ENCODE measurements around the gene RELT.

Gene RELT, protein sequence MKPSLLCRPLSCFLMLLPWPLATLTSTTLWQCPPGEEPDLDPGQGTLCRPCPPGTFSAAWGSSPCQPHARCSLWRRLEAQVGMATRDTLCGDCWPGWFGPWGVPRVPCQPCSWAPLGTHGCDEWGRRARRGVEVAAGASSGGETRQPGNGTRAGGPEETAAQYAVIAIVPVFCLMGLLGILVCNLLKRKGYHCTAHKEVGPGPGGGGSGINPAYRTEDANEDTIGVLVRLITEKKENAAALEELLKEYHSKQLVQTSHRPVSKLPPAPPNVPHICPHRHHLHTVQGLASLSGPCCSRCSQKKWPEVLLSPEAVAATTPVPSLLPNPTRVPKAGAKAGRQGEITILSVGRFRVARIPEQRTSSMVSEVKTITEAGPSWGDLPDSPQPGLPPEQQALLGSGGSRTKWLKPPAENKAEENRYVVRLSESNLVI

DNA sequence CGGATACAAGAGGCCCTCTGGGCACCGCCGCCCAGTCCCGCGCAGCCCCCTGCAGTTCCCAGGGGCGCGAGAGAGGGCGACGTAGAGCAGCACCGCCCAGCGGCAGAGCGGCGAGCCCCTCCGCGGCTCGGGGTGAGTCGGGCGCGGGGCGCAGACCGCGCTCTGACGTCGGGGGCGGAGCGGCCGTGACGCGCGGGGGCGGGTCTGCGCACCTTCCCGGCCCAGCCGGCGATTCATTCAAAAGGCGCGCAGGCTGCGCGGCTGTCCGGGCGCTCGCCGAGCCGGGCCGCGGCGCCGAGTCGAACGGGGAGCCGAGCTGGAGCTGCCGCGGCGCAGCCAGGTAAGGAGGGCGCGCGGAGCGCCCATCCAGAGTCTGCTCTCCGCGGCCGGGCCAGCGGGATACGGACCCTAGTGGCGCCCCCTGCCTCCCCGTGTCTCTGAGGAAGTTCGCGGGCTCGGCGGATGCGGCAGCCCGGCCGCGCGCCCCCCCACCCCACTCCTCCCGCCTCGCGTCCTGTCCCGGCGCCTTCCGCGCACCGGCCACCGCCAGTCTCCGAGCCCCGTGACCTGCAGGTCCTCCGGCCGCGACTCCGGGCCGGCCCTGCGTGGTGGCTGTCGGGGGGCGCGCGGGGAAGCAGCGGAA lies at the start of gene RELT:
RELT (plus strand) TSS at position 240 of the 643 bp plus-strand sequence. CDS start 12,738 bp downstream, outside the sequence.
- peak; percentile 86 to 92 for DNase-seq (ENCODE audit: low read depth in 2 of 2)

- DNase-seq (ENCODE audit: low read depth in 2 of 2) = no peak
Observed at GRCh38 chr11:73326929-73327811, 49.0 kb upstream of the RELT start.

DNA sequence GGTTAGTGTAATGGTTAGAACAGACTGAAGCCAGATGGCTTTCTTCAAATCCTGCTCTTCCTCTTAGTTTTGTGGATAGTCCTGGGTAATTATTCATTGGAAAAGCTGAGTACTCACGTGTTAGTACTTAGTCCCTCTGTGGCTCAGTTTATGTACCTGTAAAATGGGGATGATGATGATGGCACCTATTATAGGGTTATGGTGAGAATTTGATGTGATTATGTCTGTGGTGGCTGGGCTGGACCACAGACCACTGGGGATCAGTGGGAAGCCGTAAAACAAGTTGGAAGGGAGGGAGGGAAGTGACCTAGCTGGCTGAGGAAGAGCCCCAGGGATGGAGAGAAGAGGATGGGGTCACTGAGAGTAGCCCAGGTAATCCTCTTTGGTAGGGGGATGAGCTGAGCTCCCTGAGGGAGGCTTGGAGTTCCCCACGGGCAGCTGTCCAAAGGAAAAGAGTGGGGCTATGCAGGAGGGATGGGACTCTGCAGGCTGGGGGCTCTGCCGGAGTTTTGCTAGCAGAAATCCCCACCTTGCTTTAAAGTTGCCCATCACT lies 48.3 kb upstream of the RELT start:
- no peak for DNase-seq (ENCODE audit: low read depth in 2 of 2)

DNA sequence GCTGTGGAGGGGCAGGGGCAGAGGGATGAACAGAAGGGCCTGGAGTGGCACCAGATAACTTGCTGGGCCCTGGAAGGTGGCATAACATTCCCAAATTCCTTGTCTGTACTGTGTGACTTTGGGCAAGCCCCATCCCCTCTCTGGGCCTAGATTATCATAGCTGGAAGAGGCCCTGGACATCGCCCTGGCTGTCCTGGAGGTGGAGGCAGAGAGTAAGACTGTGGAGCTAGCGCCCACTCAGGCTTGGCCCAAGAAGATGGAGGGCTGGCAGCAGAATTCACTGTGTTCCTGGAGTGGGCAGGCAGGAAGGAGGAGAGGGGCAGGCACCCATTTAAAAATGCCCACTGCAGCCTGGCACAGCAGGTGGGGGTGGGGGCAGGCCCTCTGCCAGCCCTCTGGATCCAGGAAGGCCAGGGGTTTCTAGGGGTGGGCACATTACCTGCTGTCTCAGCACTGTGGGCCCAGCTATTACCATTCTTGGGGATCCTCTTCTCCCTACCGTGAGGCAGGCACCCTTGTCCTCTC lies 45.6 kb upstream of the RELT start:
- DNase-seq (ENCODE audit: low read depth in 2 of 2) = no peak

DNA sequence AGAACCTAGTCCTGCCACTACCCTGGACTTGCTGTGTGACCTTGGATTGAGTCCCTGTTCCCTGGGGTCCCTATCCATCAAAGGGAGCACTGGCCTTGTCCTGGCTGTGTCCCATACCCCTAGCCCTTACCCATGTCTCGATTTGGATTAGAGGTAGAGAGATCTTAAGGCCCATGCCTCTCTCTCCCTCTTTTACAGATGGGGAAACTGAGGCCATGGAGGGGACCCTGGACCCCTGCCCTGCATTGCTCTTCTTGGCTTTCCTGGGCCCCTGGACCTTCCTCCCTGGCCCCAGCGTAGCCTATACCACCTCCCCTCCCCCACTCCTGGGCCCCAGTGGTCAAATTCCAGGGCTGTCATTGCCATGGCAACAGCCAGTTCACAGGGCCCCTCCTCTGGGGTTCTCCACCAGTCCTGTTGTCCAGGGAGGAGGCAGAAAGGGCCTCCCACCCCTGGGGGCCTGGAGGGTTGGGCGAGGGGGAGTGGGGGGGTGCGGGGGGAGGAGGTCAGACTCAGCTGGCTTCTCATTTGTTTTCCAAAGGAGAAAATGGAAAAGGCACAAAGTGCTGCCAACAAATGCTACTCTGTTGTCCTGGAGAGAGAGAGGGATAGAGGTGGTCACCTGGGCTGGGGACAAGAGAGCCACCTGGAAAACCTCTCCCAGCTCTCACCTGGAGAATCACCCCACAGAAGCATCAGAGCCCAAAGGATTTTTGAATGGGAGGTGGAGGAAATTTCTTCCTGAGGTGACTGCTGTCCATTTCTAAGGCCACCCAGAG lies 44.9 kb upstream of the RELT start:
- DNase-seq (ENCODE audit: low read depth in 2 of 2) = no peak

- DNase-seq (ENCODE audit: low read depth in 2 of 2) = no peak
Observed at GRCh38 chr11:73333173-73333572, 43.0 kb upstream of the RELT start.

GRCh38 chr11:73333640-73334383 lies 42.4 kb upstream of the RELT start:
- DNase-seq (ENCODE audit: low read depth in 2 of 2) = no peak

- no peak for DNase-seq (ENCODE audit: low read depth in 2 of 2)
Observed at GRCh38 chr11:73334384-73335203, 41.6 kb upstream of the RELT start.

DNA sequence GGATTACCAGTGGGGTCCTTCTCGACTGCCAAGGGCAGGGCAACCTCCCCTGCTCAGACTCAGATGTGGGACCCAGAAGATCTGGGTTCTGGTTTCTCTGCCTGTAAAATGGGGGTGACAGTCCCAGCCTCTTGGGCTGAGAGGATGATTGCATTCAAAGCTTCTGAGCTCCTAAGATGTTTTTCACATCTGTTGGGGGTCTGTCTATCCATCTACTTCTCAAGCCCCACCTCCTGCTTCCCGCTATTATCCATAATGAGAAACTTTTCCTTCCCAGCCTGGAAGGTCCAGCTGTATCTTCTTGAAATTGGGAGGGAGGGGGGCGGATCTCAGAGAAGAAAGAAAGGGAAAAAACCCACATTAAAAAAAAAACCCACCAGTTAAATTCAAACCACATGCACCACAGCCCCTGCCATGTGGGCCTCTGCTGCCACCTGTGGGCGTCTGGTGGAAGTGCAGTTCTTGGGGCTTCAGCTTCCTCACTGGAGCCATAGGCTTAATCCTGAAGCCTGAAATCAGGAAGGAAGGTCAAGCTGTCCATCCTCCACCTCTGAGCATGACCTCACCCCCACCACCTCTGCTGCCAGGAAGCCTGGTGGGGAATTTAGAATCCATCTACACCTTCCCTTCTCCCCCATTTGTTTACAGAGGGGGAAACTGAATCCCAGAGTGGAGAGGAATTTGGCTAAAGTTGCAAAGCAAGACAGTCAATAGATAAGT lies 40.8 kb upstream of the RELT start:
- peak; percentile 71 to 72 for DNase-seq (ENCODE audit: low read depth in 2 of 2)

DNA sequence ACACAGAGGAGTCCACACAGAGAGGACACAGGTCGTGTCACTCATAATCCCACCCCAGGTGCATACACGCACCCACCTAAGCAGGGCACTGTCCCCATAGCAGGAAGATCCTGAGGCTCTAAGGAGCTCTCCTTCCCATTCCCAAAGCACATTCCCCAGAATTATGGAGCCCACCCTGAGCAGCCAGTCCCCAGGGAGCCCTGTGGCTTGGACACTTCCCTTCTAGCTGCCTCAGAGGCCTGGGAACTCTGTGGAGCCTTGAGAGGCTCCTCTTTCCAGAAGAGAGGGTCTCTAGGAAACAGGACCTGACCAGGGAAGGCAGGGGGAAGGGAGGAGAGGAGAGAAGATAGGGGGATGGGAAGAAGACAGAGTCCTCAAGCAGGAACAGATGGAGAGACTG lies 38.4 kb upstream of the RELT start:
- DNase-seq (ENCODE audit: low read depth in 2 of 2) = no peak

- no peak for DNase-seq (ENCODE audit: low read depth in 2 of 2)
Observed at GRCh38 chr11:73338279-73338678, 37.9 kb upstream of the RELT start.

GRCh38 chr11:73340164-73340563 lies 36.0 kb upstream of the RELT start:
- no peak for DNase-seq (ENCODE audit: low read depth in 2 of 2)

DNA sequence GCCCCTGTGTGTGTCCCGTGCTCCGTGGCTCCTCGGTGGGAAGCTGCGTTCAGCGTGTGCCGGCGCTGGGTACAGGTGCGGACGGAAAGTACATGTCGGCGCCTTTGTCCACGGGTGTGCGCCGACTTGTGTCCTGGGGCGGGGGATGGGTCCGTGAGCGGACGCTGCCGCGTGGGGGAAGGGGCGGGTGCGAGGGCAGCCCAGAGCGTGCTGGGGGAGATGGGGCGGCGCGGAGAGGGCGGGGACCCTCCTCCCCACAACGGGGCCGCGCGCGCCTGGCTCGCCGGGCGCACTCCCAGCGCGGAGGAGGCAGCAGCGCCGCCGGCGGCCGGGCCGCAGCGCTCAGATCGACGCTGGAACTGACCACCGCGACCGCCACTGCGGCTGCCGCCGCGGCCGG lies 33.6 kb upstream of the RELT start:
- no peak for DNase-seq (ENCODE audit: low read depth in 2 of 2)

GRCh38 chr11:73343076-73343873 lies 32.9 kb upstream of the RELT start:
- DNase-seq (ENCODE audit: low read depth in 2 of 2) = no peak

DNA sequence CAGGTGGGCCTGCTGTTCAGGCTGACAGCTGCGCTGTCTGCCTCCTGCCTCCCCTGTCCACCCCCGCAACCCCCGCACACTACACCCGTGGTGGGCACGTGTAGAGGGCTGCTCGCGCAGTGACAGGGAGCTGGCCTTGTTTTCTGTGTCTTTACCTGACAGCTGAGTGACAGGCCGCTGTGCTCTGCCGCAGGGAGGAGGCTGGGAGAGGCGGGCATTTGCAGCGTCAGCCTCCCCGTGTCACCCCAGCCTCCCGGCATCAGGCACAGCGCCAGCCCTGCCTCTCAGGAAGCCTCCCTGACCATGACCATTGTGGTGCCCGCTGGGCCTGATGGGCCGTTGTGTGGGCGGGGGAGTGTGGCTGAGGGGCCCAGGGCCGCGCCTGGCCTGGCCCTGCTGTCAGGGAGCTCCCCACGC lies 32.0 kb upstream of the RELT start:
- DNase-seq (ENCODE audit: low read depth in 2 of 2) = no peak

- DNase-seq (ENCODE audit: low read depth in 2 of 2) = no peak
Observed at GRCh38 chr11:73345481-73346160, 30.6 kb upstream of the RELT start.
